Measurements from ENCODE around the gene RPH3AL.

DNA sequence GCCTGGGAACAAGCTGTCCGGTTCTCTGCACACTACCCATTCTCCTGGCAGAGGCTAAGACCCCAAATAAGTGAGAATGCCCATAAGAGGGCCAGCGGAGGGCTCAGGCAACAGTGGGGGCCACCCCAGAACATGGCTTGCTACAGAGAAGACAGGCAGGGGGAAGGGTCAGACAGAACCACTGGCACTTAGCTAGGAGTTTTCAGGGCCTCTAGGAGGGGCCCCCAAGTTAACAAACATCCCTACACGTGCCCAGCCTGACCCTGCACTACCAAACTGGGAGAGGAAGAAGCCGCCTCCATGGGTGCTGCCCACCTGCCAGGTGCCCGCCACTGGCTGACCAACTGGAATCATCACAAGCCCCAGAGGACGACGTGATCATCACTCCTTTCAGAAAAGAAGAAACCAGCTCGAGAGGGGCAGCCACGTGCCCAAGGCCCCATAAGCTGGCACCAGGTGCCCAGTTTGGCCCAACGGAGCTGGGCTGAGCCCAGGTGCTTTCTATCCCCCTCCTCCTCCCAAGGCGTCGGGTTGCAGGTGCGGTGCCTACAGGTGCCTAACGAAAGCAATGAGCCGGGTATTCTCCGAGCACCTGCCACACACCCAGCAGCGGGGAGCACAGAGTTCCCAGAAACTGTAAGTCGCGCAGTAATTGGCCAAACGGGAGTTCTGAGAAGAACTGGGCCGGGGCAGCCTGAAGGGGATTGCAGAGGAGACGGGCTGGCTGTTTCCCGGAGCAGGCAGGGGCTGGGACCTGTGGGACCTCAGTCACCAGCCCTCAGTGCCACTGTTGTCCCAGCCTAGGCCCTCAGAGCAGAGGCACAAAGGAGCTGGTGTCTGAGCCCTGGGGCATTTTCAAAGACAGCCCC, 13.2 kb downstream of the RPH3AL start:
- TF ChIP-seq, protein P1, sequence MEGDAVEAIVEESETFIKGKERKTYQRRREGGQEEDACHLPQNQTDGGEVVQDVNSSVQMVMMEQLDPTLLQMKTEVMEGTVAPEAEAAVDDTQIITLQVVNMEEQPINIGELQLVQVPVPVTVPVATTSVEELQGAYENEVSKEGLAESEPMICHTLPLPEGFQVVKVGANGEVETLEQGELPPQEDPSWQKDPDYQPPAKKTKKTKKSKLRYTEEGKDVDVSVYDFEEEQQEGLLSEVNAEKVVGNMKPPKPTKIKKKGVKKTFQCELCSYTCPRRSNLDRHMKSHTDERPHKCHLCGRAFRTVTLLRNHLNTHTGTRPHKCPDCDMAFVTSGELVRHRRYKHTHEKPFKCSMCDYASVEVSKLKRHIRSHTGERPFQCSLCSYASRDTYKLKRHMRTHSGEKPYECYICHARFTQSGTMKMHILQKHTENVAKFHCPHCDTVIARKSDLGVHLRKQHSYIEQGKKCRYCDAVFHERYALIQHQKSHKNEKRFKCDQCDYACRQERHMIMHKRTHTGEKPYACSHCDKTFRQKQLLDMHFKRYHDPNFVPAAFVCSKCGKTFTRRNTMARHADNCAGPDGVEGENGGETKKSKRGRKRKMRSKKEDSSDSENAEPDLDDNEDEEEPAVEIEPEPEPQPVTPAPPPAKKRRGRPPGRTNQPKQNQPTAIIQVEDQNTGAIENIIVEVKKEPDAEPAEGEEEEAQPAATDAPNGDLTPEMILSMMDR (conservative IDR thresholded peaks at IDR 0.05), result no peak
- no peak for TF ChIP-seq EZH2 (IDR thresholded peaks at IDR 0.05; ENCODE audit: low read depth)
